ENCODE measurements around the gene BEX4. TPM values are rescaled to one million over a fixed set of nuclear protein-coding genes. Genes with fewer than 3 reads are reported as not detected.
"Not testable (repeated sequence)": the region's sequence is repeated elsewhere in the genome, so short reads cannot be mapped to it uniquely, and the experiment has no call there.

Gene BEX4, protein sequence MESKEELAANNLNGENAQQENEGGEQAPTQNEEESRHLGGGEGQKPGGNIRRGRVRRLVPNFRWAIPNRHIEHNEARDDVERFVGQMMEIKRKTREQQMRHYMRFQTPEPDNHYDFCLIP
- total RNA-seq, result 39.0 TPM
- 105 TPM for polyA plus RNA-seq
- long read RNA-seq, donor 1, partial matches to known transcripts, result 0 of 3 reads
- long read RNA-seq, donor 1, other reads (novel, unspliced or antisense), result 0 of 3 reads
- long read RNA-seq, donor 2, transcript BEX4-201 (2 exons, 1,066 nt), result minor isoform, 5 of 59 reads
- long read RNA-seq, donor 2, transcript BEX4-202 (3 exons, 1,328 nt), result major isoform, 54 of 59 reads
- long read RNA-seq, donor 2, partial matches to known transcripts, result 0 of 59 reads
- long read RNA-seq, donor 2, other reads (novel, unspliced or antisense), result 0 of 59 reads
- long read RNA-seq, donor 3, transcript BEX4-202 (3 exons, 1,328 nt), result major isoform, 58 of 60 reads
- long read RNA-seq, donor 3, partial matches to known transcripts, result 0 of 60 reads
- long read RNA-seq, donor 3, other reads (novel, unspliced or antisense), result 0 of 60 reads
- long read RNA-seq, donor 4, transcript BEX4-202 (3 exons, 1,328 nt), result major isoform, 19 of 21 reads
- long read RNA-seq, donor 4, partial matches to known transcripts, result 0 of 21 reads
- long read RNA-seq, donor 4, other reads (novel, unspliced or antisense), result 0 of 21 reads
- long read RNA-seq, donor 5, transcript BEX4-201 (2 exons, 1,066 nt), result minor isoform, 6 of 88 reads
- long read RNA-seq, donor 5, transcript BEX4-202 (3 exons, 1,328 nt), result major isoform, 70 of 88 reads
- long read RNA-seq, donor 5, partial matches to known transcripts, result 5 of 88 reads
- long read RNA-seq, donor 5, other reads (novel, unspliced or antisense), result 7 of 88 reads
- long read RNA-seq, donor 6, transcript BEX4-202 (3 exons, 1,328 nt), result major isoform, 37 of 72 reads
- long read RNA-seq, donor 6, partial matches to known transcripts, result 0 of 72 reads
- long read RNA-seq, donor 6, other reads (novel, unspliced or antisense), result 32 of 72 reads
- long read RNA-seq, donor 7, transcript BEX4-201 (2 exons, 1,066 nt), result minor isoform, 9 of 46 reads
- long read RNA-seq, donor 7, transcript BEX4-202 (3 exons, 1,328 nt), result major isoform, 32 of 46 reads
- long read RNA-seq, donor 7, partial matches to known transcripts, result 0 of 46 reads
- long read RNA-seq, donor 7, other reads (novel, unspliced or antisense), result 5 of 46 reads
- long read RNA-seq, donor 8, transcript BEX4-202 (3 exons, 1,328 nt), result major isoform, 21 of 36 reads
- long read RNA-seq, donor 8, partial matches to known transcripts, result 0 of 36 reads
- long read RNA-seq, donor 8, other reads (novel, unspliced or antisense), result 13 of 36 reads
- long read RNA-seq, donor 9, transcript BEX4-202 (3 exons, 1,328 nt), result major isoform, 18 of 19 reads
- long read RNA-seq, donor 9, partial matches to known transcripts, result 0 of 19 reads
- long read RNA-seq, donor 9, other reads (novel, unspliced or antisense), result 0 of 19 reads
- long read RNA-seq, donor 10, transcript BEX4-202 (3 exons, 1,328 nt), result major isoform, 20 of 24 reads
- long read RNA-seq, donor 10, partial matches to known transcripts, result 0 of 24 reads
- long read RNA-seq, donor 10, other reads (novel, unspliced or antisense), result 0 of 24 reads

DNA sequence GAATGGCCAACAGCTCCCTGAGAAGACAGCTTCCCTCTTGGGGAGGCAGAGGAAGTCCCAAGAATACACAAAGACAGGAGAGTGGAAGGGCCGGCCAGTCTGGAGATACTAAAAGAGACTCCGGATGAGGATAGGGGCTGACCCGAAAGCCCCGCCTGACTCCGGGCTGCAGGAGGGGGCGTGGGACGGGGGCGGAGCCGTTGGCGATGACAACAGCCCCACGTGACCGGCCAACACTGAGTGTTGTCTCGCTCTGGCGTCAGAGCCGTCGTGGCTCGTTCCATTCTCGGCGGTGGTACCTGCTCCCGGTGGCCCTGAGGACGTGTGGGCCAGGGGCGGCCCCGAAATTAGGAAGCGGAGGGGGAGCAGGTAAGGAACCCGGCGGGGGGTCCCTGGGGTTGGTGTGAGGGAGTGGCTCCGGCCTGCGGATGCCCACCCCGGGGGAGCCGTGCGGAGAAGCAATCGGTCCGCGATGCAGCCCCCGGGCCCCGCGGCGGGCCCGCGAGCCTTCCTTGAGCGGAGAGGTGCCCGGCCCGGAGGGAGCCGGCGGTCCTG lies at the start of gene BEX4:
TSS of gene BEX4 (plus strand) at position 239 of the 555 bp plus-strand sequence. CDS start 1,046 bp downstream, outside the sequence.
- WGBS, result 0% methylated on average over 44 of the region's 45 CpGs
- H3K4me3 ChIP-seq (ENCODE audit: low read length in 2 of 2), result peak within 1 kb of the TSS; percentile 62 to 70
- DNase-seq (ENCODE audit: low read depth in 6 of 9, low spot score in 9 of 9), result peak; percentile 53 to 86 (median 62)
- peaks cover 3 to 5% of the 10 kb centered on the region in 2 donors for H3K4me1 ChIP-seq (ENCODE audit: control insufficient read depth in 2 of 2, insufficient read depth in 2 of 2, low read length in 2 of 2)
- H3K27me3 ChIP-seq (ENCODE audit: control insufficient read depth in 2 of 2, insufficient read depth in 1 of 2, low read length in 1 of 2), result no peaks in the 10 kb centered on the region
- no peaks in the 10 kb centered on the region for H3K36me3 ChIP-seq (ENCODE audit: control insufficient read depth in 2 of 2, insufficient read depth in 2 of 2, low read length in 1 of 2)
- H3K9me3 ChIP-seq (ENCODE audit: control insufficient read depth in 2 of 2, insufficient read depth in 1 of 2, low read length in 1 of 2), result no peaks in the 10 kb centered on the region
- peak within 1 kb of the TSS; percentile 76 to 81 for H3K27ac ChIP-seq (ENCODE audit: low read depth in 1 of 2, low read length in 1 of 2)

DNA sequence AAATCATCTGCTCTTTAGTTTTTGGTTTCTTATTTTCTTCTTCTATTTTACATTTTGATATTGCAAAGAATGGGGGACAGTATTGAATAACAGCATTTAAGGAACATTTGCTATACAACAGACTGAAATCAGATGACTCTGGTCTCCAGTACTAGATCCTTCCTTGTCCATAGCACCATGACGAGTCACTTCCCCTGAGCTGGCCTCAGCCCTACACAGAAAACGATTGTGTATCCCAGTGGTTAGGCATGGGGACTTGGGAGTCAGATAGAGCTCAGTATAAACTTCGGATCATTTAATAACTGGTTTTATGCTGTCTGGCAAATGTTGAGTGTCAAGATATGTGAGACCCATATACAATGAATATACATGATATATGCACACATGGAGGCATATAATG lies 44.7 kb upstream of the BEX4 start:
- no peak overlapping the region for H3K27ac ChIP-seq (ENCODE audit: low read depth in 1 of 2, low read length in 1 of 2)
- no peaks in the 10 kb centered on the region for H3K36me3 ChIP-seq (ENCODE audit: control insufficient read depth in 2 of 2, insufficient read depth in 2 of 2, low read length in 1 of 2)
- no peaks in the 10 kb centered on the region for H3K4me1 ChIP-seq (ENCODE audit: control insufficient read depth in 2 of 2, insufficient read depth in 2 of 2, low read length in 2 of 2)
- no peak for DNase-seq (ENCODE audit: low read depth in 6 of 9, low spot score in 9 of 9)
- 83% methylated on average over 3 of the region's 3 CpGs for WGBS
- H3K9me3 ChIP-seq (ENCODE audit: control insufficient read depth in 2 of 2, insufficient read depth in 1 of 2, low read length in 1 of 2), result no peaks in the 10 kb centered on the region
- no peaks in the 10 kb centered on the region for H3K27me3 ChIP-seq (ENCODE audit: control insufficient read depth in 2 of 2, insufficient read depth in 1 of 2, low read length in 1 of 2)
- no peak overlapping the region for H3K4me3 ChIP-seq (ENCODE audit: low read length in 2 of 2)

DNA sequence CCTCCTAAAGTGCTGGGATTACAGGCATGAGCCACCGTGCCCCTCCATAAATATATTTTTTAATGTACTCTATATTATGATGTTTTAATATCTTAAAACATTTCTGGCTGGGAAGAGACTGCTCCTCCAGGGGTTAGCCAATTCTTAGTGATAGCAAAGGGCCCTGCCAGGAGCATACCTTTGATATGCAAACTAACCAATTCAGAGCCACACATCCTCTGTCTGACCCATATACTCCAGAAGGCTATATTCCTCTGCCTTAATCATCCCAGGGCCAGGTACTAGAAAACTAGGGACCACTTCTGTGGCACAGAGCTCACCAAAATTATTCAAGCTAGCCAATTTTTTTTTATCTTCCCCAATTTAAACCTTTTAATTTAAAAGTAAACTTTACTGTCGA lies 43.6 kb upstream of the BEX4 start:
- H3K27ac ChIP-seq (ENCODE audit: low read depth in 1 of 2, low read length in 1 of 2), result no peak overlapping the region
- 91% methylated on average over 2 of the region's 2 CpGs for WGBS
- H3K27me3 ChIP-seq (ENCODE audit: control insufficient read depth in 2 of 2, insufficient read depth in 1 of 2, low read length in 1 of 2), result no peaks in the 10 kb centered on the region
- H3K4me3 ChIP-seq (ENCODE audit: low read length in 2 of 2), result no peak overlapping the region
- no peaks in the 10 kb centered on the region for H3K9me3 ChIP-seq (ENCODE audit: control insufficient read depth in 2 of 2, insufficient read depth in 1 of 2, low read length in 1 of 2)
- H3K4me1 ChIP-seq (ENCODE audit: control insufficient read depth in 2 of 2, insufficient read depth in 2 of 2, low read length in 2 of 2), result no peaks in the 10 kb centered on the region
- DNase-seq (ENCODE audit: low read depth in 6 of 9, low spot score in 9 of 9), result no peak
- no peaks in the 10 kb centered on the region for H3K36me3 ChIP-seq (ENCODE audit: control insufficient read depth in 2 of 2, insufficient read depth in 2 of 2, low read length in 1 of 2)

DNA sequence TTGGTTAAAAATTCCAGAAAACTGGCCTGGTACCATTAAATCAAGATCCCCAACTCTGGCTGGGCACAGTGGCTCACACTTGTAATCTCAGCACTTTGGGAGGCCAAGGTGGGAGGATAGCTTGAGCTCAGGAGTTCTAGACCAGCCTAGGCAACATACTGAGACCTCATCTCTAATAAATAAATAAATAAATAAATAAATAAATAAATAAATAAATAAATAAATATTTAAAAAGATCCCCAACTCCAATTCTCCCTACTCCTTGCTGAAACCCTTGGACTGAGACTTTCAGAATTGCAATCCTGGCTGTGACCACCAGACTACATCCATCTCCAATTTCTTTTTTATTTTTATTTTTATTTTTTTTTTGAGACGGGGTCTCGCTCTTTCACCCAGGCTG lies 39.7 kb upstream of the BEX4 start:
- H3K36me3 ChIP-seq (ENCODE audit: control insufficient read depth in 2 of 2, insufficient read depth in 2 of 2, low read length in 1 of 2); H3K9me3 ChIP-seq (ENCODE audit: control insufficient read depth in 2 of 2, insufficient read depth in 1 of 2, low read length in 1 of 2); H3K4me1 ChIP-seq (ENCODE audit: control insufficient read depth in 2 of 2, insufficient read depth in 2 of 2, low read length in 2 of 2); H3K4me3 ChIP-seq (ENCODE audit: low read length in 2 of 2); H3K27me3 ChIP-seq (ENCODE audit: control insufficient read depth in 2 of 2, insufficient read depth in 1 of 2, low read length in 1 of 2); H3K27ac ChIP-seq (ENCODE audit: low read depth in 1 of 2, low read length in 1 of 2); DNase-seq (ENCODE audit: low read depth in 6 of 9, low spot score in 9 of 9): not testable (repeated sequence)
- WGBS, result 89% methylated on average over 2 of the region's 2 CpGs

DNA sequence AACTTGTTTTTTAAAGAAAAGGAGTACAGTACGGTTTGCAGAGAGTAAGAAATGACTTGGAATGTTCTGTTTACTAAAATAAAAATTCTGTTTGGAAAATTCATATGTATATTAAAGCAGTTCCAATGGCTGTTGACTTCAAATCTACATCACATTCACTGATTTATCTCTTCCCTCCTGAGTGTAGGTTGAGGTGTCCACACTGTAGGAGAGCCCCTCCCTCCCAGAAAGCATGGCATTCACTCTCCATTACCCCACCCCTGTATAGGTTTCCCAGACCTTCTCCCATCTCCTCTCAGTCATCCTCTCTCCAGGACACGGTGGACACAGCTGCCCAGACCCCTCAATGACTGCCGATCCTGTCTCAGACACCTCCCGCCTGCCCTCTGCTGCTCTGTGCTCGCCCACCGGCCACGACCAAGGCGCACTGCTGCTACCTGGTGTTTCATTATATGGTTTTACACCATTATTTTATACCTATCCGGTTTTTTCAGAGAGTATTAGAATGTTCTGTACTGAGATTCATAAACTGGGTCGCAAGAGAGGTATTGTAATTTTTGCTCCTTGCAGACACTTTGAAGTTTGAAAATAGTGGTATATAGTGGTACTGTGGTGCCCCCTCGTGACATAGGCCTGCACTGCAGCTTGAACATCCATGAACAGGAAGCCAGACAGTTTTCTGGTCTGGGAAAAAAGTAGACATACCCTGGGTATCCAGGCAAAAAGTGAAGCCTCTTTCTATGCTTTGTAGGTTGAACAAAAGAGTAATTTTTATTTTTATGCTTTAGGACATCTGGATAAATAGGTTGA lies 38.8 kb upstream of the BEX4 start:
- peak in 8 of 9 donors; percentile 10 to 67 (median 33) for DNase-seq (ENCODE audit: low read depth in 6 of 9, low spot score in 9 of 9)
- H3K36me3 ChIP-seq (ENCODE audit: control insufficient read depth in 2 of 2, insufficient read depth in 2 of 2, low read length in 1 of 2), result no peaks in the 10 kb centered on the region
- H3K9me3 ChIP-seq (ENCODE audit: control insufficient read depth in 2 of 2, insufficient read depth in 1 of 2, low read length in 1 of 2), result no peaks in the 10 kb centered on the region
- H3K27me3 ChIP-seq (ENCODE audit: control insufficient read depth in 2 of 2, insufficient read depth in 1 of 2, low read length in 1 of 2), result peaks cover 0 to 2% of the 10 kb centered on the region in 2 donors
- WGBS, result 18% methylated on average over 11 of the region's 11 CpGs
- no peak overlapping the region for H3K27ac ChIP-seq (ENCODE audit: low read depth in 1 of 2, low read length in 1 of 2)
- no peak overlapping the region for H3K4me3 ChIP-seq (ENCODE audit: low read length in 2 of 2)
- no peaks in the 10 kb centered on the region for H3K4me1 ChIP-seq (ENCODE audit: control insufficient read depth in 2 of 2, insufficient read depth in 2 of 2, low read length in 2 of 2)

DNA sequence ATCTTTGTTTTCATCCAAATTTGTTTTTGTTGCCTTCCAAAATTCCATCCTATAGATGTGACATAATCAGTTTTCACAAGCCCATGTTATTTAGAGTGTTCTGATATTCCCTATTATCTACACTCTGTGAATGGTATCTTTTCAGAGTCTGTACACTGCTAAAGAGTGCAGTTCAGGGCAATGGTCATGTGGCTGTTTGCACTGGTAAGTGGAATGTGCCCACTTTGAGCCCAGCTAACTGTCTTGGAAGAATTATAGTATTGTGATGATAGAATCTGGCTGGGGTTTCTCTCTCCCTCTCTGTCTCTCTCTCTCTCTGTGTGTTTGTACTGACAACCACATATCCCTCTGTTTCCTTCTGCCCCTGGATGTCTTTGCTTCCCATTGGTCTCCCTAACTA lies 37.4 kb upstream of the BEX4 start:
- Histone ChIP-seq H3K27ac (ENCODE audit: low read depth in 1 of 2, low read length in 1 of 2) (no peak overlapping the region), H3K36me3 (ENCODE audit: control insufficient read depth in 2 of 2, insufficient read depth in 2 of 2, low read length in 1 of 2) (no peaks in the 10 kb centered on the region), H3K9me3 (ENCODE audit: control insufficient read depth in 2 of 2, insufficient read depth in 1 of 2, low read length in 1 of 2) (no peaks in the 10 kb centered on the region), H3K27me3 (ENCODE audit: control insufficient read depth in 2 of 2, insufficient read depth in 1 of 2, low read length in 1 of 2) (peaks cover 0 to 2% of the 10 kb centered on the region in 2 donors), H3K4me3 (ENCODE audit: low read length in 2 of 2) (no peak overlapping the region), H3K4me1 (ENCODE audit: control insufficient read depth in 2 of 2, insufficient read depth in 2 of 2, low read length in 2 of 2) (no peaks in the 10 kb centered on the region)
- DNase-seq (ENCODE audit: low read depth in 6 of 9, low spot score in 9 of 9), result no peak

DNA sequence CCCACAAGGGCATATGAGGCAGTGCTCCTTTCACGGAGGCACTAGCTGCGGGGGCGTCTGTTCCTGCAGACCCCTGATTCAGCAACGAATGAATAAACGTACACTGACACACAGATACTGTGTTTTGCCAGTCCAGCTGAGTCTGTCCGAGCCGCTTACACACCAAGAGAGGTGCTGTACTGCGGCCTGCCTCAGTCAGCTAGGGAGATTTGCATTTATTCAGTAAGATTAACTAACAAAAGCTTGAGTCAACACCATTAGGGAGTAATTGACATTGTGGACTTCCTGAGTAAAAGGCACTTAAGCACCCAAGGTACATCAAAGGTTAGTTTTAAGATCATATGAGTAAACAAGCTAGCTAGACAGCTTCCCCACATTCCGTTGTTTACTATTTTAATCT lies 31.0 kb upstream of the BEX4 start:
- 73% methylated on average over 9 of the region's 9 CpGs for WGBS
- no peak for DNase-seq (ENCODE audit: low read depth in 6 of 9, low spot score in 9 of 9)

More for the DNA sequence above, 31.0 kb upstream of the BEX4 start:
- Histone ChIP-seq H3K27ac (ENCODE audit: low read depth in 1 of 2, low read length in 1 of 2) (no peak overlapping the region), H3K36me3 (ENCODE audit: control insufficient read depth in 2 of 2, insufficient read depth in 2 of 2, low read length in 1 of 2) (no peaks in the 10 kb centered on the region), H3K9me3 (ENCODE audit: control insufficient read depth in 2 of 2, insufficient read depth in 1 of 2, low read length in 1 of 2) (no peaks in the 10 kb centered on the region), H3K27me3 (ENCODE audit: control insufficient read depth in 2 of 2, insufficient read depth in 1 of 2, low read length in 1 of 2) (peaks cover 0 to 2% of the 10 kb centered on the region in 2 donors), H3K4me3 (ENCODE audit: low read length in 2 of 2) (no peak overlapping the region), H3K4me1 (ENCODE audit: control insufficient read depth in 2 of 2, insufficient read depth in 2 of 2, low read length in 2 of 2) (no peaks in the 10 kb centered on the region)
